Lower lobe of right lung (tissue), 2 donors: ENCODE measurements around the gene MGST2. TPM values are rescaled to one million over a fixed set of nuclear protein-coding genes. Genes with fewer than 3 reads are reported as not detected.

Experiments used
- ATAC-seq, 2 donors: fragments of 200-7000 bp; cut with Tn5 transposase; one replicate each; pipeline ENCODE4 v1.9.1; 2020 to 2022; ENCODE audit warnings: mild to moderate bottlenecking in 2 of 2, moderate library complexity in 2 of 2
- DNase-seq: peaks from one replicate; pipeline ENCODE4 v3.0.0-alpha.2; 2020
- H3K27ac ChIP-seq: fragments of 200-600 bp; one replicate; pipeline ENCODE4 v1.8.0; 2022
- H3K27me3 ChIP-seq: fragments of 200-600 bp; one replicate; pipeline ENCODE4 v1.8.0; 2022; ENCODE audit warnings: low read depth
- H3K36me3 ChIP-seq: fragments of 200-600 bp; one replicate; pipeline ENCODE4 v1.8.0; 2022; ENCODE audit warnings: mild to moderate bottlenecking
- H3K4me1 ChIP-seq: fragments of 200-600 bp; one replicate; pipeline ENCODE4 v1.8.0; 2022
- H3K4me3 ChIP-seq: fragments of 200-600 bp; one replicate; pipeline ENCODE4 v1.8.0; 2022; ENCODE audit warnings: mild to moderate bottlenecking
- H3K9me3 ChIP-seq: fragments of 200-600 bp; one replicate; pipeline ENCODE4 v1.8.0; 2022
- CTCF ChIP-seq: fragments of 200-600 bp; IDR thresholded peaks from one replicate; pipeline ENCODE4 v1.8.0; 2022; ENCODE audit warnings: antibody characterized with exemption, mild to moderate bottlenecking
- intact Hi-C: fragments of 100-400 bp; cut with DNase I; formaldehyde crosslinking; loops from one replicate; pipeline ENCODE4 v1.11.0; 2022
- total RNA-seq: library from RNA; stranded (reverse); fragmentation: NEBNext Ultra II Directional; extraction: Animal tissue kit (Norgen Biotek cat#: 25700); gene quantifications from one replicate; pipeline ENCODE4 v1.2.1, GENCODE V29; 2021
- donor health status: DM: no; HTN: yes; CAD: no; lungs with severe emphysema.

MGST2 gene
- total RNA-seq, 1 donor from 2014 or later = 79.3 TPM

GRCh38 chr4:139668658-139669201 lies 3.1 kb downstream of the MGST2 start:
- intact Hi-C loops = no loop called here
- no peak for DNase-seq
- Histone ChIP-seq H3K4me1 (peaks cover 37% of the 10 kb centered on the region), H3K36me3 (peaks cover 17% of the 10 kb centered on the region), H3K4me3 (no peak overlapping the region), H3K9me3 (no peaks in the 10 kb centered on the region), H3K27me3 (no peaks in the 10 kb centered on the region), H3K27ac (no peak overlapping the region)
- no peak for TF ChIP-seq CTCF
- ATAC-seq = no peak

- Histone ChIP-seq H3K9me3 (no peaks in the 10 kb centered on the region), H3K4me1 (peaks cover 37% of the 10 kb centered on the region), H3K4me3 (no peak overlapping the region), H3K27ac (no peak overlapping the region), H3K36me3 (peaks cover 19% of the 10 kb centered on the region), H3K27me3 (no peaks in the 10 kb centered on the region)
- intact Hi-C loops = no loop called here
- no peak for ATAC-seq
- no peak for TF ChIP-seq CTCF
- DNase-seq = no peak
These were observed 3.7 kb downstream of the MGST2 start for GRCh38 chr4:139669335-139669734.

GRCh38 chr4:139669890-139670289 lies 4.3 kb downstream of the MGST2 start:
- Histone ChIP-seq H3K27ac (no peak overlapping the region), H3K4me1 (peaks cover 35% of the 10 kb centered on the region), H3K27me3 (no peaks in the 10 kb centered on the region), H3K36me3 (peaks cover 19% of the 10 kb centered on the region), H3K9me3 (no peaks in the 10 kb centered on the region), H3K4me3 (no peak overlapping the region)
- DNase-seq (no peak), ATAC-seq (no peak)
- intact Hi-C loops = no loop called here
- no peak for TF ChIP-seq CTCF

- peaks cover 34% of the 10 kb centered on the region for H3K4me1 ChIP-seq
- no peak for DNase-seq
- intact Hi-C loops = no loop called here
- H3K27ac ChIP-seq = no peak overlapping the region
- no peak overlapping the region for H3K4me3 ChIP-seq
- no peak for TF ChIP-seq CTCF
- peaks cover 19% of the 10 kb centered on the region for H3K36me3 ChIP-seq
- H3K9me3 ChIP-seq = no peaks in the 10 kb centered on the region
- no peaks in the 10 kb centered on the region for H3K27me3 ChIP-seq
- no peak for ATAC-seq
These were observed 5.2 kb downstream of the MGST2 start for GRCh38 chr4:139670775-139671174.

GRCh38 chr4:139672215-139672614 lies 6.6 kb downstream of the MGST2 start:
- H3K27ac ChIP-seq = no peak overlapping the region
- intact Hi-C loops = no loop called here
- TF ChIP-seq CTCF = no peak
- DNase-seq (no peak), ATAC-seq (no peak)
- H3K4me3 ChIP-seq = no peak overlapping the region
- H3K9me3 ChIP-seq = no peaks in the 10 kb centered on the region
- peaks cover 25% of the 10 kb centered on the region for H3K4me1 ChIP-seq
- peaks cover 19% of the 10 kb centered on the region for H3K36me3 ChIP-seq
- H3K27me3 ChIP-seq = no peaks in the 10 kb centered on the region

- H3K27ac ChIP-seq = no peak overlapping the region
- H3K4me1 ChIP-seq = peaks cover 19% of the 10 kb centered on the region
- no peak for ATAC-seq
- DNase-seq = no peak
- H3K9me3 ChIP-seq = no peaks in the 10 kb centered on the region
- H3K4me3 ChIP-seq = no peak overlapping the region
- no peaks in the 10 kb centered on the region for H3K27me3 ChIP-seq
- no peak for TF ChIP-seq CTCF
- intact Hi-C loops = no loop called here
- H3K36me3 ChIP-seq = peaks cover 21% of the 10 kb centered on the region
These were observed 7.1 kb downstream of the MGST2 start for GRCh38 chr4:139672732-139673131.
